Chondrocyte (in vitro differentiated cells): Measurements from ENCODE around the gene SEC14L3. TPM values are rescaled to one million over a fixed set of nuclear protein-coding genes. Genes with fewer than 3 reads are reported as not detected.
A peak's percentile ranks its signal among the peaks of the same experiment; 100 is the strongest.

ENCODE experiments used
- DNase-seq: peaks from one replicate; pipeline ENCODE4 v3.0.0; 2021; ENCODE audit warnings: mixed read lengths, low spot score
- H3K27ac Mint-ChIP-seq: one replicate; pipeline ENCODE4 v1.8.0; 2021; ENCODE audit warnings: mild to moderate bottlenecking, moderate library complexity, mixed read lengths; ENCODE audit not compliant: unreplicated experiment
- H3K27me3 Mint-ChIP-seq: 2 replicates; pipeline ENCODE4 v1.8.0; 2021; ENCODE audit warnings: low read depth, mixed read lengths
- H3K36me3 Mint-ChIP-seq: 2 replicates; pipeline ENCODE4 v1.8.0; 2021; ENCODE audit warnings: low read depth, mixed read lengths
- H3K4me1 Mint-ChIP-seq: 2 replicates; pipeline ENCODE4 v1.8.0; 2021; ENCODE audit warnings: low read depth, mild to moderate bottlenecking, mixed read lengths
- H3K4me3 Mint-ChIP-seq: one replicate; pipeline ENCODE4 v1.8.0; 2021; ENCODE audit warnings: mild to moderate bottlenecking, moderate library complexity, mixed read lengths; ENCODE audit not compliant: unreplicated experiment
- H3K9me3 Mint-ChIP-seq: 2 replicates; pipeline ENCODE4 v1.8.0; 2021; ENCODE audit warnings: low read depth, mixed read lengths
- total RNA-seq: library from RNA; stranded (reverse); gene quantifications from 3 replicates; pipeline ENCODE4 v1.2.1, GENCODE V29; 2021
- TF ChIP-seq, protein P1 (sequence below): fragments of 200-600 bp; sonication (generic); IDR thresholded peaks from 2 replicates; pipeline ENCODE4 v1.5.0; 2021; ENCODE audit warnings: antibody characterized with exemption, mild to moderate bottlenecking, moderate library complexity

SEC14L3 gene
- total RNA-seq, 1 donor from 2014 or later = not detected

DNA sequence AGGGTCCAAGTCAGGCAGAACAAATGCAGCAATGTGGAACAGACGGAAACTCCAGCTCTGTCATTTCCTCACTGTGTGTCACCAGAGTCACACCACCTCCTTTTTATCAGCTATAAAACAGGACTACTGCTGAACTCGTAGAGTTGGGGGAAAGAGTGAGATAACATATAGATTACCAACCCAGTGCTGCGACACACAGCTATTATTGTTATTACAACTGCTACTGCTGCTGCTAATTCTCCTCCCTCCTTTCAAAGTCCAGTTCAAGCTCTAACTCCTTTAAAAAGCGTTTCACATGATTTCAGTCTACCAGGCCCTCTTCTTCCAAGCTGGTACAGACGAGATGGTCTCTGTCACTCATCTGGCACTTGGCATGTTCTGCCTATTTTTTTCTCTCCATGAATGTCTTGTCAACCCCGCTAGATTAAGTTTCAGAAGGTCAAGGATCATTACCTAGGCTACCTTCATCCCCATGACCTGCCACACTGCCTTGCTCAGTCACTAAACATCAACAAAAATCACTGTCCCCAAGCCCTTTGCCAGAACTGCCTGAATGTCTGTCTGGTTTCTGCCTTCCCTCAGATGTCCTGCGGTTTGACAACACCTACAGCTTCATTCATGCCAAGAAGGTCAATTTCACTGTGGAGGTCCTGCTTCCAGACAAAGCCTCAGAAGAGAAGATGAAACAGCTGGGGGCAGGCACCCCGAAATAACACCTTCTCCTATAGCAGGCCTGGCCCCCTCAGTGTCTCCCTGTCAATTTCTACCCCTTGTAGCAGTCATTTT, 49.9 kb downstream of the SEC14L3 start:
- H3K27me3 Mint-ChIP-seq = no peaks in the 10 kb centered on the region
- peak overlapping the region; percentile 99 for H3K27ac Mint-ChIP-seq
- H3K4me3 Mint-ChIP-seq = peak overlapping the region; percentile 80
- no peaks in the 10 kb centered on the region for H3K9me3 Mint-ChIP-seq
- peaks cover 2% of the 10 kb centered on the region for H3K36me3 Mint-ChIP-seq
- DNase-seq = no peak
- TF ChIP-seq, protein P1, sequence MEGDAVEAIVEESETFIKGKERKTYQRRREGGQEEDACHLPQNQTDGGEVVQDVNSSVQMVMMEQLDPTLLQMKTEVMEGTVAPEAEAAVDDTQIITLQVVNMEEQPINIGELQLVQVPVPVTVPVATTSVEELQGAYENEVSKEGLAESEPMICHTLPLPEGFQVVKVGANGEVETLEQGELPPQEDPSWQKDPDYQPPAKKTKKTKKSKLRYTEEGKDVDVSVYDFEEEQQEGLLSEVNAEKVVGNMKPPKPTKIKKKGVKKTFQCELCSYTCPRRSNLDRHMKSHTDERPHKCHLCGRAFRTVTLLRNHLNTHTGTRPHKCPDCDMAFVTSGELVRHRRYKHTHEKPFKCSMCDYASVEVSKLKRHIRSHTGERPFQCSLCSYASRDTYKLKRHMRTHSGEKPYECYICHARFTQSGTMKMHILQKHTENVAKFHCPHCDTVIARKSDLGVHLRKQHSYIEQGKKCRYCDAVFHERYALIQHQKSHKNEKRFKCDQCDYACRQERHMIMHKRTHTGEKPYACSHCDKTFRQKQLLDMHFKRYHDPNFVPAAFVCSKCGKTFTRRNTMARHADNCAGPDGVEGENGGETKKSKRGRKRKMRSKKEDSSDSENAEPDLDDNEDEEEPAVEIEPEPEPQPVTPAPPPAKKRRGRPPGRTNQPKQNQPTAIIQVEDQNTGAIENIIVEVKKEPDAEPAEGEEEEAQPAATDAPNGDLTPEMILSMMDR = no peak
- H3K4me1 Mint-ChIP-seq = peaks cover 54% of the 10 kb centered on the region

DNA sequence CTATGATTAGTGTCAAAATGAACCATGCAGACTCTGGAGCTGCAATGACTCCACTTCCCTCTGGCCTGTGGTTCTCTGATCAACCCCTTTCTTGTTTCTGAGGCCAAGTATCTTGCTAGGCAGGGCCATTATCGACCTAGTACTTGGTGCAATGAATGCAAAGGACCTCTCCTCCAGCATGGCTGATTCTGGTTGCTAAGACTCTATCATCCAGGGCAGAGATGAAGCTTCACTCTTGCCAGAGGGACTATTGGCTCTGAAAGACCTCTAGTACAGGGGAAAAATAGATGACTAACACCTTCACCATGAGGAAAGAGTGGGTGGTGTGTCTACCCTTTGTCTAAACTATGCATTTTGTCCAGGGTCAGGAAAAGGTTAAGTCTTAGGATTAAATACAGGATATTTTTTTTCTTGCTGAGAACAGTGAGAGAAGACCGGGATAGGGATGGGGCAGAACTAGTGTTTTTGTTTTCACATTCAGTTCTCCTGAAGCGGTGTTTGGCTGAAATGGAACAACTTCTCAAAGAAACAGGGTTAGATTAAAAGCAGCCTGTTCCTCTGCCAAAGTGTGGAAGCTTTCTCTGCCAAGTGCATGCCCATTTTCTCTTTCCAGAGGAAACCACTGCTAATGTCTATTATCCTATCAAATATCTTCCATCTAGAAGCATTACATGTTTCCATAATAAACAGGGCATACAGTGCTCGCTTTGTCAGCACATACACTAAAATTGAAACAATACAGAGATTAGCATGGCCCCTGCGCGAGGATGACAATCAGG, 51.3 kb downstream of the SEC14L3 start:
- no peak for DNase-seq
- Mint-ChIP-seq H3K9me3 (no peaks in the 10 kb centered on the region), H3K36me3 (peaks cover 11% of the 10 kb centered on the region), H3K27me3 (no peaks in the 10 kb centered on the region), H3K4me1 (peaks cover 43% of the 10 kb centered on the region), H3K4me3 (no peak overlapping the region), H3K27ac (peak overlapping the region; percentile 78)
- TF ChIP-seq, protein P1 = no peak

DNA sequence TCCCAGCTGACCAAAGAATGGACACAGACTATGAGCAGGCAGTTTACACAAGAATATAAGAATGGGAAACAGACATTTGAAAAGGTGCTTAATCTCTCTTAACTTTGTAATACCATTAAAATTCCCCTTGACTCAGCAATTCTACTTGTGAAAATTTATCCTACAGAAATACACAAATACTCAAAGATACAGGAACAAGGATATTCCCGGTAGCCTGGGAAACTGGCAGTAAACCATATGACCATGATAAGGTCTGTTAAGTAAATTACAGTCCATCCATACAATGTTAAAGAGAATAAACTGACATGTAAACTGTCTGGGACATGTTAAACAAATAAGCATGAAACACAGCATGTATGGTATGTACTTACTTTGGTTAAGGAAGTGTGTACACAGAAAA, 55.0 kb downstream of the SEC14L3 start:
- TF ChIP-seq, protein P1 = no peak
- no peak overlapping the region for H3K4me3 Mint-ChIP-seq
- peaks cover 37% of the 10 kb centered on the region for H3K4me1 Mint-ChIP-seq
- no peaks in the 10 kb centered on the region for H3K27me3 Mint-ChIP-seq
- H3K9me3 Mint-ChIP-seq = no peaks in the 10 kb centered on the region
- H3K27ac Mint-ChIP-seq = no peak overlapping the region
- DNase-seq = no peak
- H3K36me3 Mint-ChIP-seq = peaks cover 20% of the 10 kb centered on the region

DNA sequence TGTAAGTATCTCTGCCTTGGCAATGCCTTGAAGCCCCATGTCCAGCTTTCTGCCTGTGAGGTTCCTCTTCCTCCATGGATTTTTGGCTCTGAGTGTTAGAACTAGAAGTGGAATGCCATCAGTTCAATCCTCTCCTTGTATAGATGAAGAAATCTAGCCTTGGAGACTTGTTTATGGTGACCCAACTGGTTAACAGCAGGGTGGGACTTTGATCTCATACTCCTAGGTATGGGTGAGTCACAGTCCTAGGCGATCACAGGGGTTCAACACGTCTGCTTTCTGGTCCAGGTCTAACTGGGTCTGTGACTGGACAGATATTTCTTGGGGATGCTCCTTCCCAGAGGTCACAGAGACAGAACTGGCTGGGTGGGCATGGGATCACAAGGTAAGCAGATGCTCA, 55.4 kb downstream of the SEC14L3 start:
- no peak overlapping the region for H3K27ac Mint-ChIP-seq
- no peaks in the 10 kb centered on the region for H3K27me3 Mint-ChIP-seq
- peaks cover 22% of the 10 kb centered on the region for H3K36me3 Mint-ChIP-seq
- TF ChIP-seq, protein P1 = no peak
- no peaks in the 10 kb centered on the region for H3K9me3 Mint-ChIP-seq
- DNase-seq = no peak
- peaks cover 32% of the 10 kb centered on the region for H3K4me1 Mint-ChIP-seq
- H3K4me3 Mint-ChIP-seq = no peak overlapping the region

DNA sequence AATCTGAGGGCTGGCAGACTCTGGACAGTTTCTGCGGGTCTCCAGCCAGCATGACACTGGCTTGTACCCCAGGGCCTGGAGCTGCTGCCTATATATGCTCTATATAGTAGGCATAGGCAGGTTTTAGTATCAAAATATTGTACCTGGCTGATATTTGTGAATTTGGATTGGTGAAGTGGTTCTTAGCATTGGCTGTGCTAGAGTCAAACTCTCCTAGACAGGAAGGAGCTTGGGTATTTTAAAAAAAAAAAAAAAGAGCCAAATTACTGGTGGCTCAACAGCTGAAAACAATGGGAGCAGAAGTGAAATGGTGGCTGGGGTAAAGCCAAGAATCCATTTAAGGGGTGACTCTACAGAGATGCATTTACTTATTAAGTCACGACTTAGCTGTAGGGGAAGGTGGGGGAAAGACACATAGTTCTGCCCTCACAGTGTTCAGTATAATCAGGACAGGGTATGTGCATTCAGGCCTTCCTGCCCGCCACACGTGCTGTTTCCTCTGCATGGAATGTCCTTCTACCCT, 57.2 kb downstream of the SEC14L3 start:
- H3K27me3 Mint-ChIP-seq = no peaks in the 10 kb centered on the region
- no peak overlapping the region for H3K4me3 Mint-ChIP-seq
- H3K9me3 Mint-ChIP-seq = no peaks in the 10 kb centered on the region
- DNase-seq = no peak
- no peak overlapping the region for H3K27ac Mint-ChIP-seq
- peaks cover 22% of the 10 kb centered on the region for H3K36me3 Mint-ChIP-seq
- peaks cover 18% of the 10 kb centered on the region for H3K4me1 Mint-ChIP-seq
- TF ChIP-seq, protein P1 = no peak
